Brain microvascular endothelial cell (primary cell): ENCODE measurements around the gene DICER1.

Experiments
- DNase-seq: peaks from one replicate; pipeline ENCODE4 v3.0.0-alpha.2; 2020
- H3K27ac ChIP-seq: fragments of 250-450 bp; sonication (Bioruptor Pico); 2 replicates; pipeline ENCODE4 v1.5.1; 2020; ENCODE audit warnings: mild to moderate bottlenecking, moderate library complexity
- H3K27me3 ChIP-seq: fragments of 250-450 bp; sonication (Bioruptor Pico); replicated peaks from 2 replicates; pipeline ENCODE4 v1.5.1; 2020; ENCODE audit warnings: mild to moderate bottlenecking
- H3K36me3 ChIP-seq: fragments of 250-450 bp; sonication (Bioruptor Pico); replicated peaks from 2 replicates; pipeline ENCODE4 v1.5.1; 2020; ENCODE audit warnings: mild to moderate bottlenecking
- H3K4me3 ChIP-seq: 2 replicates; pipeline ENCODE4 v1.5.1; 2011; ENCODE audit warnings: low read depth, mild to moderate bottlenecking, control low read depth, low read length, moderate library complexity
- CTCF ChIP-seq: IDR thresholded peaks from 2 replicates; pipeline ENCODE4 v1.5.1; 2011; ENCODE audit warnings: low read depth, mild to moderate bottlenecking, moderate library complexity, low read length, control low read depth, inconsistent platforms; ENCODE audit errors: missing control alignments
- in situ Hi-C: cut with HindIII; loops from 2 replicates; pipeline ENCODE4 v1.10.0; 2017; ENCODE audit warnings: low sequenced_read_pairs, low pct_ligation_motif_present

DICER1 gene

GRCh38 chr14:95173518-95173917 is 16.2 kb upstream of the DICER1 start:
- H3K27ac ChIP-seq: no peak overlapping the region
- no peak for TF ChIP-seq CTCF
- in situ Hi-C loops: no loop called here
- H3K4me3 ChIP-seq: no peak overlapping the region
- H3K36me3 ChIP-seq: no peaks in the 10 kb centered on the region
- H3K27me3 ChIP-seq: no peaks in the 10 kb centered on the region
- no peak for DNase-seq

GRCh38 chr14:95167177-95167576 is 9.8 kb upstream of the DICER1 start:
- Histone ChIP-seq H3K27ac (no peak overlapping the region), H3K27me3 (no peaks in the 10 kb centered on the region), H3K4me3 (no peak overlapping the region), H3K36me3 (no peaks in the 10 kb centered on the region)
- DNase-seq: no peak
- in situ Hi-C loops: no loop called here
- TF ChIP-seq CTCF: no peak

GRCh38 chr14:95165517-95165916 is 8.2 kb upstream of the DICER1 start:
- in situ Hi-C loops: no loop called here
- no peak for TF ChIP-seq CTCF
- H3K27ac ChIP-seq: no peak overlapping the region
- H3K4me3 ChIP-seq: no peak overlapping the region
- H3K36me3 ChIP-seq: no peaks in the 10 kb centered on the region
- DNase-seq: no peak
- no peaks in the 10 kb centered on the region for H3K27me3 ChIP-seq

GRCh38 chr14:95164506-95164905 is 7.2 kb upstream of the DICER1 start:
- no peak overlapping the region for H3K27ac ChIP-seq
- no peak for TF ChIP-seq CTCF
- no peaks in the 10 kb centered on the region for H3K36me3 ChIP-seq
- no peak for DNase-seq
- H3K4me3 ChIP-seq: no peak overlapping the region
- in situ Hi-C loops: no loop called here
- H3K27me3 ChIP-seq: no peaks in the 10 kb centered on the region

- in situ Hi-C loops: no loop called here
- no peak for TF ChIP-seq CTCF
- no peaks in the 10 kb centered on the region for H3K27me3 ChIP-seq
- H3K4me3 ChIP-seq: no peak overlapping the region
- no peak overlapping the region for H3K27ac ChIP-seq
- DNase-seq: no peak
- no peaks in the 10 kb centered on the region for H3K36me3 ChIP-seq
These were observed 6.3 kb upstream of the DICER1 start for GRCh38 chr14:95163666-95164065.

GRCh38 chr14:95163132-95163531 is 5.8 kb upstream of the DICER1 start:
- H3K27me3 ChIP-seq: no peaks in the 10 kb centered on the region
- no peak for DNase-seq
- H3K27ac ChIP-seq: no peak overlapping the region
- no peak overlapping the region for H3K4me3 ChIP-seq
- no peaks in the 10 kb centered on the region for H3K36me3 ChIP-seq
- in situ Hi-C loops: no loop called here
- no peak for TF ChIP-seq CTCF
